COR-L47 (cell line): ENCODE measurements around the gene COMP.

Experiments
- DNase-seq: peaks from one replicate; lab custom pipeline; 2025; lab: John Stamatoyannopoulos, UW

COMP gene

DNA sequence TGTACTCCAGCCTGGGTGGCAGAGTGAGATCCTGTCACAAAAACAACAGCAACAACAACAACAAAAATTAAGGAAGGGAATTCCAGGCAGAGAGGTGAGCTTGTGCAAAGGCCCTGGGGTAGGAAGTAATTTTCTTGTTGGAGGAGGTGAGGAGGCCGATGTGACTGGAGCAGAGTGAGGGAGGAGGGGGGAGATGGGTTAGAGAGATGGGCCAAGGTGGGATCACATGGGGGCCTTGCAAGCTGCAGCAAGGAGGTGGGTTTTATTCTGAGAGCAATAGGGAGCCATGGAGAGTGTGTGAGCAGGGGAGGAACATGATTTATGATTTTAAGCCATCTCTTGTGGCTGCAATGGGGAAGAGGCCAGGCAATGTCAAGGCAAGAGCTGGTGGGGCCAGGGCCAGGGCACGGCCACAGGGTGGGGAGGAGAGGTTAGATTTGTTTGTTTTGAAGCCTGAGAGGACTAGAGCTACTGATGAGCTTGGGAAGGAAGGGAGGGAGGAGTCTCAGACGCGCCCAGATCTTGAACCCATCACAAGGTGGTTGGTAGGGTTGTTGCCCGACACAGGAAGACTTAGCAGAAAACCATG lies 12.5 kb upstream of the COMP start:
- DNase-seq = no peak

GRCh38 chr19:18802354-18802753 lies 11.2 kb upstream of the COMP start:
- DNase-seq = no peak

- no peak for DNase-seq
Observed at GRCh38 chr19:18800636-18801035, 9.5 kb upstream of the COMP start.

DNA sequence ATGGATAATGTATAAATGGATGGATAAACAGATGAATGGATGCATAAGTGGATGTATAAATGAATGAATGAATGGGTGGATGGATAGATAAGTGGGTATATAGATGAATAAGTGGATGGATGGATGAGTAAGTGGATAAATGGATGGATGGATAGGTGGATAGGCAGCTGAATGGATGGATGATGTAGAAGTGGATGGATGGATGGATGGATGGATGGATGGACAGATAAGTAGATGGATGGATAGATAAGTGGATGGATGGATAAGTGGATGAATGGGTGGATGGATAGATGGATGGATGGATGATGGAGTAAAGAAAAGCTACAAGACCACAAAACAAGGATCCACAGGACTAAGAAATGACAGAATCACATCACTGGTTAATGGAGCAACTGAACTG lies 9.0 kb upstream of the COMP start:
- no peak for DNase-seq

DNA sequence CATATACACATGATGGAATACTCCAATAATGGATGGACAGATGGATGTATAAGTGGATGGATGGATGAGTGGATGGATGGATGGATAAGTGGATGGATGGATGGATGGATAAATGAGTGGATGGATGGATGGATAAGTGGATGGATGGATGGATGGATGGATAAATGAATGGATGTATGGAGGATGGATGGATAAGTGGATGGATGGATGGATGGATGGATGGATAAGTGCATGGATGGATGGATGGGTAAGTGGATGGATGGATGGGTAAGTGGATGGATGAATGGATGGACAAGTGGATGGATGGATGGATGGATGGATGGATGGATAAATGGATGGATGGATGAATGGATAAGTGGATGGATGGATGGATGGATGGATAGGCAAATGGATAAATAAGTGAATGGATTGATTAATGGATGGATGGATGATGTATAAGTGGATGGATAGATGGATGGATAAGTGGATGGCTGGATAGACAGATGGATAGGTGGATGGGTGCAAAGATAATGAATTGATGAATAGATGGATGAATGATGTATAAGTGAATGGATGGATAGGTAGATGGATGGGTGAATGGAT lies 8.4 kb upstream of the COMP start:
- DNase-seq = no peak

- DNase-seq = no peak
Observed at GRCh38 chr19:18798384-18799352, 7.6 kb upstream of the COMP start.

DNA sequence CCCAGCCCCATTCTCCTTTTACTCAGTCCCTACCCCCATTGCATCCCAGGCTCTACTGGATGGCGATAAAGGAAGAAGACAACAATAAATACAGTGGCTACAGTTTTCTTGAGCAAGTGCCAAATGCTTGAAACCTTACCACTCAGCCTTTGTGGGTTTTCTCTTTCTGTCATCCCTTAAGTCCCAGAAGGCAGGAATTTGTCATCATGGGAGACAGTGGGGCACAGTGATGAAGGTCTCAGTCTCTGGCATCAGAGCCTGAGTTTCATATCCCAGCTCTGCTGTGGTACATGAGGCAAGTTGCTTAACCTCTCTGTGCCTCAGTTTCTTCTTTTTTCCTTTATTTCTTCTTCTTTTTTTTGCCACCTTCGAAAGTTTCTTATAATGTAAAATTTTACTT lies 5.1 kb upstream of the COMP start:
- no peak for DNase-seq

- DNase-seq = no peak
Observed at GRCh38 chr19:18795540-18795939, 4.4 kb upstream of the COMP start.

DNA sequence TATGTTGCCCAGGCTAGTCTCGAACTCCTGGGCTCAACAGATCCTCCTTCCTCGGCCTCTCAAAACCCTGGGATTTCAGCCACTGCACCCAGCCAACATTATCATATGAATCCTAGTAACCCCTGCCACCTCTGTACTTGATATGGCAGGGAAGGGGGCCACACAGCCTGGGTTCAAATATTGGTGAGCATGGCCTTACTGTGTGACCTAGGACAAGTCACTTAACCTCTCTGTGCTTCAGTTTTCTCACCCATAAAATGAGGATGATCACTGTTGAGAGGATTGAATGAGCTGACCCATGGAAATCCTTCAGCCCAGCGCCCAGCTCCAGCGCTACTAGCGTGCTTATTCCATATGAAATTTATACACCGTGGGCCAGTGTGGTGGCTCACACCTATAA lies 3.6 kb upstream of the COMP start:
- DNase-seq = no peak

DNA sequence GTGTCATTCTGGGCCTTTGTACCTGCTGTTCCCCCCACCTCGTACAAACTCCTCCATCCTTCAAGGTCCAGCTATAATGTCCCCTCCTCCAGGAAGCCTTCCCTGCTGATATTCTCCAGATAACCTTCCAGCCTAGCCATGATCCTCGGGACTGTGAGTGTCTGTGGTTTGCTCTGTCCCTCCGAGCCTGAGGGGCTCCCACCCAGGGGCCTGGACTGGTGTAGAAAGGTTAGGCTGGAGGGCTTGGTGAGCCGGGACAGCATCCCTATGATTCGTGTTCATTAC lies 2.9 kb upstream of the COMP start:
- DNase-seq = no peak

DNA sequence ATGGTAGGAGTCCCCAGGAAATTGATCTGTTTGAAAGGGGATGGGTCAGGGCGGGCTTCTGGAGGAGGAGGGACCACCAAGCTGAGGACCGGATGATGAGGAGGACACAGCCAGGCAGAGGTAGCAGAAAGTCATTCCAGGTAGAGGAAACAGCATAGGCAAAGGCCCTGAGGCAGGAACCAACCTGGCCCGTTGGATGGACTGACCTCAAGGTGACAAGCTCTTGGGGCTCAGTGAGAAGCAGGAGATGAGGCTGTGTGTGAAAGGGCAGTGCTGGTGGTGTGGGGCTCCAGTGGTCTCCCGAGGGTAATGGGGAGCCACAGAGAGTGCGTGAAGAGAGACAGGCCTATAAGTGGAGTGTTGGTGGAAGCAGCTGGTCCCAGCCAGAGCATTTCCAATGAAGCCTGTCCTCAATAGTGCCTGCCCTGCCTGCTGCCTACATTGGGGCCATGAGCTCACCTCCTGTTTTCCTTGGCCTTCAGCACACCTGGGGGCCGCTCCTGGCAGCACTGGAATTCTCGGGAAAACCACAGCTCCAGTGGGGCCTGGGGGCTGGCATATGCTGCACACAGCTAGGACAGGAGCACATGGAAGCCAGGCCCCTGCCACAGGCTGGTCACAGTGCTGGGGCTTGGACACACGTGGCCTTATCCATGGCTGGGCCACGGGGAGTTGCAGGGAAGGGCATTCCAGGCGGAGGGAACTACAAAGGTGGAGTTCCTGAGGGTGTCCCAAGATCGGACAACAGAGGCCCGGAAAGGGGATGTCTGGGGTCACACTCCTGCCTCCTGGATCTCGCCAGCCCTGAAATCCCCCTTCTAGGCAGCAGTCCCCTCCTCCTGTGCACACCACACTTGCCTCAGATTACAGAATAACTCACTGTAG lies 2.3 kb upstream of the COMP start:
- no peak for DNase-seq

DNA sequence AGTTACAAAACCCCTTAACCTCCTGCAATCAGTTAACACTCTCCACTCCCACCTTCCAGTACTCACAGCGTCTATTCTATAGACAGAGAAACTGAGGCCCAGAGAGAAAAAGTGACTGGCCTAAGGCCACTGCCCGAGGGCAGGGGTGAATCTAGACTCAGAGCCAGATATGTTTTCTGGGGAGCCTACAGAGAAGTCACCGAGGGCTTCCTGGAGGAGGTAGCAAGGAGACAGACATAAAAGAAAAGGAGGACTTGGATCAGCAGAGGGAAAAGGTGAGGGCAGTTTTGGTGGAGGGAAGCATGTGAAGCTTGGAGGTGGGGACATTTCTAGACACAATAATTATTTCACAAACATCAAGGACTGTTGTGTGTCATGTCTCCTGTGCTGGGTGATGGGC lies 1.6 kb upstream of the COMP start:
- no peak for DNase-seq

DNA sequence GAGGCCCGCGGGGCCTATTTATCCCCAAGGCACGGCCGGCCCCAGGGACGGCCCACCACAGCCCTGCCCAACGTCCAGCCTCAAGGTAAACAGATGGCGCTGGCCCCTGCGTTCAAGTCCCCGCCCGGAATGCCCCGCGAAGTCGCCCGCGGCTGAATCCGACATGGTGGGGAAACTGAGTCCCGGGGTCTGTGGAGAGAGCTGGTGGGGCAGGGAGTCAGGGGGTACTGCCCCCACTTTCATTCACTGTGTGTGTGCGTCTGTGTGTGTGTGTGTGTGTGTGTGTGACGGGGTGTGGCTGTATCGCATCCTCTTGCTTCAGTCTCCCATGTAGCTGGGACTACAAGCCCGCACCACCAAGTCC lies 192 bp upstream of the COMP start:
- DNase-seq = no peak

DNA sequence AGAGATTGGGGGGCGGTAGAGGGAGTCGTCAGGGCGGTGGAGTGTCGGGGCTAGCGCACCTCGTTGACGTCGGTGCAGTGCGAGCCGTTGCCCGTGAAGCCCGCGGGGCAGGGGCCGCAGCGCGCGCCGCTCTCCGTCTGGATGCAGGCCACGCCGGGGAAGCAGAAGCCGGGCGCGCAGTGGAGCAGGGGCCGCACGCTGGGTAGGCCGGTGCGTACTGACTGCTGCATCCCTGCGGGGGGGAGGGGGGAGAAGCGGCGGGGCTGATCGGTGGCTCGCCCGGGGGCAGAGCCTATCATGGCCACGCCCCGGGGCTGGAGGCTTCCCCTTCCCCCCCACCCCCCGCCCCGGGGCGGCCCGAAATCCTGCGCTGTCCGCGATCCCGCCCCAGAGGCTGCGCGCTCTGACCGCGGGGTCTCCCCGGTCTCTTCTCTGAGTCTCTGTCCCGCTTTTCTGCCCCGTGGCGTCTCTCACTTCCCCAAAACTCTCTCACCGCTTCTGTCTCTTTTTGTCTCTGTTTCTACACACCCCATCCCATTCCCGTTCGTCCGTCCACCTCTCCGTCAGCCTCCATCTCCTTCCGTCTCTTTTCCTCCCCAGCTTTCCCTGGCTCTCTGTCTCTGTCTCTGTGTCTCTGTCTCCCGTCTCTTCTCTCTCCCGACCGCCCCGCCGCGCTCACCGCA lies 1.1 kb downstream of the COMP start:
- peak; percentile 27 for DNase-seq

DNA sequence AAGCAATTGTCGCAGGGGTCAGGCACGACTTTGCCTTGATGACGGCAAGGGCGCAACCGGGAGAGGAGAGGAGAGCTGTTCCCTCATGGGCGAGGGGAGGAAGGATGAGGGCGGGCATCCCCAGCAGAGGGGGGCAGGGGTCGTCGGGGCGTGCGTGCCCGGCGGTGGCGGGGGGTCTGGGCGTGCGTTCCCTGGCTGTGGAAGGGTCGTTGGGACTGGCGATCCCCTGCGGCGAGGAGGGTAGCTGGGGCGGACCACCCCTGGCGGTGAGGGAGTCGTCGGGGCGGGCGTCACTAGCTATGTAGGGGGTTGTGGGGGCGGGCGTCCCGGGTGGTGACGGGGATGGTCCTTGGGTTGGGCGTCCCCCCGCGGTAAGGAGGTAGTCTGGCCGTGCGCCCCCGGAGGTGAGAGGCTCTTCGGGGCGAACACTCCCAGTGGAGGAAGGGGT lies 1.7 kb downstream of the COMP start:
- no peak for DNase-seq

GRCh38 chr19:18788529-18789421 lies 2.3 kb downstream of the COMP start:
- DNase-seq = no peak

DNA sequence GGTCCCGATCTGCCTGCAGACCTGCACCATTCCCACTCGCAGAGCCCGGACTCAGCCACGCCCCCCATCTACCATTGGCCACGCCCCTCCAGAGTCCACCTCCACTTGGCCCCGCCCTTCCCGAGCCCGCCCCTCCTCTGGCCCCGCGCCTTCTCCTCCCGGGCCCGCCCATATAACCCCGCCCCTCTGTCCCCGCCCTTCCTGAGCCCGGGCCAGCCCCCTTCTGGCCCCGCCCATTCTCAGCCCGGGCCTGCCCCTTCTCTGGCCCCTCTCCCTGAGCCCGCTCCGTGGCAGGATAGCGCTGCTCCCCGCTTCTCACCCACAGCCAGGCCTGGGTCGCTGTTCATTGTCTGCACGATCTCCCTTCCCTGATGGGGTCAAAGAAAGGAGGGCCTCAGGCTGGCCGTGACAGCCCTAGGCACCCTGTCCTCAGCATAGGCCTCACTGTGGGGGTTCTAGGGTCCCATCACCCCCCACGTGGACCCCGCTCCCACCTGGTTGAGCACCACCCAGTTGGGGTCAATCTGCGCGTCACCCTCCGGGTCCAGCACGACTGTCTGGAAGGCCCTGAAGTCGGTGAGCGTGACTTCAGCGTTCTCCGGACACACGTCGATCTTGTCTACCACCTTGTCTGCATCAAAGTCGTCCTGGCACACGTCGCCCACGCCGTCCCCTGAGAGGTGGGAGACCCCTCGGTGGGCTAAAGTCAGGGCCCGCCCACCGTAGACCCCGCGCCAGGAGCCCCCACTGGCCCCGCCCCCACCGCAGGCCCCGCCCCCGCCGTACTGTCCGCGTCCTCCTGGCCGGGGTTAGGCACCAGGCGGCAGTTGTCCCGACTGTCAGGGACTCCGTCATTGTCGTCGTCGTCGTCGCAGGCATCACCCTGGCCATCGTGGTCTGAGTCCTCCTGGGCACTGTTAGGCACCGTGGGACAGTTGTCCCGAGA lies 5.7 kb downstream of the COMP start:
- DNase-seq = peak; percentile 14

- no peak for DNase-seq
Observed at GRCh38 chr19:18784786-18785120, 6.4 kb downstream of the COMP start.

GRCh38 chr19:18783958-18784785 lies 6.9 kb downstream of the COMP start:
- no peak for DNase-seq
